HepG2 (cell line): ENCODE measurements around the gene CERS4. TPM values are rescaled to one million over a fixed set of nuclear protein-coding genes. Genes with fewer than 3 reads are reported as not detected.

ENCODE experiments used
- FOXA1 ChIP-seq, 2 experiments: fragments of 450-650 bp in 1 of 2; sonication (generic) in 1 of 2; formaldehyde crosslinking in 1 of 2; IDR thresholded peaks; 2 replicates each; pipeline versions ENCODE4 v1.4.0 to v1.6.1; 2016 to 2020; ENCODE audit warnings: missing genetic modification reagents in 1 of 2
- HNF4G ChIP-seq, 2 experiments: sonication (generic) in 1 of 2; formaldehyde crosslinking in 1 of 2; IDR thresholded peaks; 2 replicates each; pipeline versions ENCODE4 v1.4.0 to v1.6.1; 2011 to 2020; ENCODE audit warnings: borderline replicate concordance in 2 of 2, low read depth in 2 of 2, mild to moderate bottlenecking in 2 of 2, low read length in 1 of 2, missing genetic modification reagents in 1 of 2, moderate library complexity in 1 of 2
- SNRNP70 ChIP-seq: fragments of 200-400 bp; formaldehyde crosslinking; IDR thresholded peaks from 2 replicates; pipeline ENCODE4 v1.6.1; 2017; ENCODE audit warnings: mild to moderate bottlenecking, low read depth, low read length, moderate library complexity
- TAF1 ChIP-seq: sonication (generic); formaldehyde crosslinking; IDR thresholded peaks from 2 replicates; pipeline ENCODE4 v1.4.0; 2020; ENCODE audit warnings: missing genetic modification reagents
- ZBTB38 ChIP-seq: sonication (generic); formaldehyde crosslinking; IDR thresholded peaks from 2 replicates; pipeline ENCODE4 v1.5.1; 2020; ENCODE audit warnings: mild to moderate bottlenecking, missing genetic modification reagents
- ZNF12 ChIP-seq: sonication (generic); formaldehyde crosslinking; IDR thresholded peaks from 2 replicates; pipeline ENCODE4 v1.5.0; 2020; ENCODE audit warnings: missing genetic modification reagents
- ZNF274 ChIP-seq: sonication (generic); formaldehyde crosslinking; IDR thresholded peaks from 2 replicates; pipeline ENCODE4 v1.5.1; 2020; ENCODE audit warnings: mild to moderate bottlenecking, missing genetic modification reagents
- polyA plus RNA-seq, 8 experiments: library from polyadenylated mRNA; depleted of rRNA in 3 of 8; stranded (reverse) in 7 of 8; unstranded in 1 of 8; fragments of >200 nt; fragmentation: Illumina TruSeq in 4 of 8; extraction: Trizol in 4 of 8; gene quantifications; 2 replicates each; pipeline versions ENCODE4 v1.2.1 to v1.2.3, GENCODE V29; 2011 to 2016; ENCODE audit warnings: low read depth in 4 of 8, missing spikeins in 1 of 8, mixed read lengths in 1 of 8; ENCODE audit not compliant: insufficient read depth in 1 of 8
- total RNA-seq, 5 experiments: library from RNA; depleted of rRNA; stranded (reverse); fragments of >200 nt; fragmentation: Illumina TruSeq; extraction: Trizol; gene quantifications; 2 replicates each; pipeline ENCODE4 v1.2.3, GENCODE V29; 2016; ENCODE audit warnings: low read depth in 1 of 5
- TF ChIP-seq, protein P1 (sequence below), 2 experiments: fragments of 450-650 bp in 1 of 2; sonication (generic) in 1 of 2; formaldehyde crosslinking in 1 of 2; IDR thresholded peaks; 2 replicates each; pipeline versions ENCODE4 v1.6.1 to v1.8.0; 2016 to 2022; ENCODE audit warnings: antibody characterized with exemption in 1 of 2, mild to moderate bottlenecking in 1 of 2, missing genetic modification reagents in 1 of 2
- TF ChIP-seq, protein P2 (sequence below): sonication (generic); formaldehyde crosslinking; IDR thresholded peaks from 2 replicates; pipeline ENCODE4 v1.4.0; 2020; ENCODE audit warnings: mild to moderate bottlenecking, missing genetic modification reagents, borderline replicate concordance
- TF ChIP-seq, protein P3 (sequence below): sonication (generic); formaldehyde crosslinking; IDR thresholded peaks from 2 replicates; pipeline ENCODE4 v1.4.0; 2020; ENCODE audit warnings: missing genetic modification reagents, borderline replicate concordance

CERS4 gene
- total and polyA plus RNA-seq, 2 of the 13 experiments (the other 11 are each of a cell fraction or from before 2014, with no cell fraction given) = 74.7 to 83.5 TPM

DNA sequence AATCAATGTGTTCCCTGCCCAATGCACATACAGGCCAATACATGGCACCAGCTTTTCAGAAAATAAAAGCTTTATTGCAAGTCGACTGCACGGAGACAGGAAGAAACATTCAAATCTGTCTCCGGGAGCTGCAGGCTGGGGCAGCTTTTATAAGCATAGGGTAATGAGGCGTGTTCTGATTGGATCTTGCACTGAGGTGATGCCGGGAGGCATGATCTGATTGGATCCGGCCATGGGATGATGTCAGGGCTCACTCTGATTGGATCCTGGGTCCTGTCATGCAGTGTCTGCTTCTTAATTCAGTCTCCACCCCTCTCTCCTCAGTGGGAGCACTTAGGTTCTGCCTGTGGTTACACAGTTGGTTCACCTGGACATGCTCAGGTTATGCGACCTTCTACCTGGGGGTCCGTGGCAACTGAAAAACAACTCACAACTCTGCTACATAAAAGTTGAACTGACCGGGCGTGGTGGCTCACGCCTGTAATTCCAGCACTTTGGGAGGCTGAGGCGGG is 48.0 kb upstream of the CERS4 start (continued):
- TF ChIP-seq, protein P1, sequence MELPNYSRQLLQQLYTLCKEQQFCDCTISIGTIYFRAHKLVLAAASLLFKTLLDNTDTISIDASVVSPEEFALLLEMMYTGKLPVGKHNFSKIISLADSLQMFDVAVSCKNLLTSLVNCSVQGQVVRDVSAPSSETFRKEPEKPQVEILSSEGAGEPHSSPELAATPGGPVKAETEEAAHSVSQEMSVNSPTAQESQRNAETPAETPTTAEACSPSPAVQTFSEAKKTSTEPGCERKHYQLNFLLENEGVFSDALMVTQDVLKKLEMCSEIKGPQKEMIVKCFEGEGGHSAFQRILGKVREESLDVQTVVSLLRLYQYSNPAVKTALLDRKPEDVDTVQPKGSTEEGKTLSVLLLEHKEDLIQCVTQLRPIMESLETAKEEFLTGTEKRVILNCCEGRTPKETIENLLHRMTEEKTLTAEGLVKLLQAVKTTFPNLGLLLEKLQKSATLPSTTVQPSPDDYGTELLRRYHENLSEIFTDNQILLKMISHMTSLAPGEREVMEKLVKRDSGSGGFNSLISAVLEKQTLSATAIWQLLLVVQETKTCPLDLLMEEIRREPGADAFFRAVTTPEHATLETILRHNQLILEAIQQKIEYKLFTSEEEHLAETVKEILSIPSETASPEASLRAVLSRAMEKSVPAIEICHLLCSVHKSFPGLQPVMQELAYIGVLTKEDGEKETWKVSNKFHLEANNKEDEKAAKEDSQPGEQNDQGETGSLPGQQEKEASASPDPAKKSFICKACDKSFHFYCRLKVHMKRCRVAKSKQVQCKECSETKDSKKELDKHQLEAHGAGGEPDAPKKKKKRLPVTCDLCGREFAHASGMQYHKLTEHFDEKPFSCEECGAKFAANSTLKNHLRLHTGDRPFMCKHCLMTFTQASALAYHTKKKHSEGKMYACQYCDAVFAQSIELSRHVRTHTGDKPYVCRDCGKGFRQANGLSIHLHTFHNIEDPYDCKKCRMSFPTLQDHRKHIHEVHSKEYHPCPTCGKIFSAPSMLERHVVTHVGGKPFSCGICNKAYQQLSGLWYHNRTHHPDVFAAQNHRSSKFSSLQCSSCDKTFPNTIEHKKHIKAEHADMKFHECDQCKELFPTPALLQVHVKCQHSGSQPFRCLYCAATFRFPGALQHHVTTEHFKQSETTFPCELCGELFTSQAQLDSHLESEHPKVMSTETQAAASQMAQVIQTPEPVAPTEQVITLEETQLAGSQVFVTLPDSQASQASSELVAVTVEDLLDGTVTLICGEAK (IDR thresholded peaks at IDR 0.05) = no peak
- TF ChIP-seq, protein P1 (CRISPR knock-in tag; IDR thresholded peaks at IDR 0.05) = peak; percentile 82
- TF ChIP-seq, protein P2, sequence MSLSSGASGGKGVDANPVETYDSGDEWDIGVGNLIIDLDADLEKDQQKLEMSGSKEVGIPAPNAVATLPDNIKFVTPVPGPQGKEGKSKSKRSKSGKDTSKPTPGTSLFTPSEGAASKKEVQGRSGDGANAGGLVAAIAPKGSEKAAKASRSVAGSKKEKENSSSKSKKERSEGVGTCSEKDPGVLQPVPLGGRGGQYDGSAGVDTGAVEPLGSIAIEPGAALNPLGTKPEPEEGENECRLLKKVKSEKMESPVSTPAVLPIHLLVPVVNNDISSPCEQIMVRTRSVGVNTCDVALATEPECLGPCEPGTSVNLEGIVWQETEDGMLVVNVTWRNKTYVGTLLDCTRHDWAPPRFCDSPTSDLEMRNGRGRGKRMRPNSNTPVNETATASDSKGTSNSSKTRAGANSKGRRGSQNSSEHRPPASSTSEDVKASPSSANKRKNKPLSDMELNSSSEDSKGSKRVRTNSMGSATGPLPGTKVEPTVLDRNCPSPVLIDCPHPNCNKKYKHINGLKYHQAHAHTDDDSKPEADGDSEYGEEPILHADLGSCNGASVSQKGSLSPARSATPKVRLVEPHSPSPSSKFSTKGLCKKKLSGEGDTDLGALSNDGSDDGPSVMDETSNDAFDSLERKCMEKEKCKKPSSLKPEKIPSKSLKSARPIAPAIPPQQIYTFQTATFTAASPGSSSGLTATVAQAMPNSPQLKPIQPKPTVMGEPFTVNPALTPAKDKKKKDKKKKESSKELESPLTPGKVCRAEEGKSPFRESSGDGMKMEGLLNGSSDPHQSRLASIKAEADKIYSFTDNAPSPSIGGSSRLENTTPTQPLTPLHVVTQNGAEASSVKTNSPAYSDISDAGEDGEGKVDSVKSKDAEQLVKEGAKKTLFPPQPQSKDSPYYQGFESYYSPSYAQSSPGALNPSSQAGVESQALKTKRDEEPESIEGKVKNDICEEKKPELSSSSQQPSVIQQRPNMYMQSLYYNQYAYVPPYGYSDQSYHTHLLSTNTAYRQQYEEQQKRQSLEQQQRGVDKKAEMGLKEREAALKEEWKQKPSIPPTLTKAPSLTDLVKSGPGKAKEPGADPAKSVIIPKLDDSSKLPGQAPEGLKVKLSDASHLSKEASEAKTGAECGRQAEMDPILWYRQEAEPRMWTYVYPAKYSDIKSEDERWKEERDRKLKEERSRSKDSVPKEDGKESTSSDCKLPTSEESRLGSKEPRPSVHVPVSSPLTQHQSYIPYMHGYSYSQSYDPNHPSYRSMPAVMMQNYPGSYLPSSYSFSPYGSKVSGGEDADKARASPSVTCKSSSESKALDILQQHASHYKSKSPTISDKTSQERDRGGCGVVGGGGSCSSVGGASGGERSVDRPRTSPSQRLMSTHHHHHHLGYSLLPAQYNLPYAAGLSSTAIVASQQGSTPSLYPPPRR = no peak
- TF ChIP-seq ZBTB38 (CRISPR knock-in tag) (peak; percentile 64; the same call in 1 of the 2 replicates), TAF1 (CRISPR knock-in tag) (peak; percentile 25; the same call in 1 of the 2 replicates), SNRNP70 (no peak), ZNF12 (no peak), FOXA1 (IDR thresholded peaks at IDR 0.05) (no peak), FOXA1 (CRISPR knock-in tag; IDR thresholded peaks at IDR 0.05) (no peak), HNF4G (IDR thresholded peaks at IDR 0.05; ENCODE audit: borderline replicate concordance, low read depth, low read length) (no peak), HNF4G (CRISPR knock-in tag; IDR thresholded peaks at IDR 0.05; ENCODE audit: borderline replicate concordance, low read depth) (no peak), ZNF274 (no peak)
- TF ChIP-seq, protein P3, sequence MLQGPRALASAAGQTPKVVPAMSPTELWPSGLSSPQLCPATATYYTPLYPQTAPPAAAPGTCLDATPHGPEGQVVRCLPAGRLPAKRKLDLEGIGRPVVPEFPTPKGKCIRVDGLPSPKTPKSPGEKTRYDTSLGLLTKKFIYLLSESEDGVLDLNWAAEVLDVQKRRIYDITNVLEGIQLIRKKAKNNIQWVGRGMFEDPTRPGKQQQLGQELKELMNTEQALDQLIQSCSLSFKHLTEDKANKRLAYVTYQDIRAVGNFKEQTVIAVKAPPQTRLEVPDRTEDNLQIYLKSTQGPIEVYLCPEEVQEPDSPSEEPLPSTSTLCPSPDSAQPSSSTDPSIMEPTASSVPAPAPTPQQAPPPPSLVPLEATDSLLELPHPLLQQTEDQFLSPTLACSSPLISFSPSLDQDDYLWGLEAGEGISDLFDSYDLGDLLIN = no peak
